ENCODE data around the gene COLEC12. TPM values are rescaled to one million over a fixed set of nuclear protein-coding genes. Genes with fewer than 3 reads are reported as not detected.

COLEC12 gene
- polyA plus RNA-seq, 3 donors = 0.21 to 0.47 (median 0.35) TPM

DNA sequence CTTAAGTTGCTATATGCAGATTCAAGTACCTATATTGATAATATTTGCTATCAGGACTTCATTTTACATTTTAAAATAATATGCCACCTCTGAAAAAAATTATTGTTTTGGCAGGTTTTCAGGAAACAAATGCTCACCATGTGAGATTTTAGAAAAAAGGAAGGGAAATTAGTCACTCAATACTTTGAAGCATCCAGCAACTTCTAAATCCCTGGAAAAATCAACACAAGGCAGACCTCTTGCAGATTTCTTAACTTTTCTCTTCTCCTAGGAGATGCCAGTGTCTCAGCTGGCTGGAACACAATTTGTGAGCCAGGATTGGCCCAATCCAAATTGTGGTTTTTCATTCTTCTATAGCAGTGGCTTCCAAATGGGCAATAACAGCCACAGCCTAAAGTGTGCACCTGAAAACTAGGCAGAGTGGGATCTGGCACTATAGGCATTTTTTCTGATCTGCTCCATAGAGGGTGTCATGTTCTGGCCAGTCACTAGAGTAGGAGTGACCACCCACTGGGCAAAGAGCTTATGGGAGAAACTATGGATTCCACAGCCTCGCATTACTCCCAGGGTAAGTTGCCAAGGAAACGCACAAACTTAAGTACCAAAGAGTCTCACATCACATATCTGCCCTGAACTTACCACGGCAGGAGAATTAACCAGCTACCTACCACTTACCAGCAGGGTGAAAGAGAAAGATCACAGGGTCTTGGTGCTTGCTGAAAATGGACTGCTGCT lies 204.6 kb downstream of the COLEC12 start:
- DNase-seq = no peak
- Histone ChIP-seq H3K4me2 (replicated peaks; ENCODE audit: extremely low read depth, low read length, poor library complexity, severe bottlenecking) (no peak overlapping the region), H3K27ac (ENCODE audit: low read depth in 1 of 2, low read length in 2 of 2) (no peak overlapping the region), H3K4me1 (ENCODE audit: control insufficient read depth in 1 of 2, insufficient read depth in 2 of 2, low read length in 2 of 2) (no peaks in the 10 kb centered on the region), H3K4me3 (replicated peaks in 1 of 3; ENCODE audit: low read depth in 2 of 3, low read length in 3 of 3) (no peak overlapping the region), H3K36me3 (replicated peaks in 1 of 2; ENCODE audit: control insufficient read depth in 1 of 2, insufficient read depth in 2 of 2, low read length in 2 of 2) (no peaks in the 10 kb centered on the region), H3K9me3 (replicated peaks in 1 of 2; ENCODE audit: control insufficient read depth in 1 of 2, insufficient read depth in 1 of 2, low read length in 2 of 2) (no peaks in the 10 kb centered on the region), H3K27me3 (ENCODE audit: control insufficient read depth in 2 of 2, insufficient read depth in 2 of 2, low read length in 2 of 2) (no peaks in the 10 kb centered on the region), H2AFZ (ENCODE audit: insufficient read depth, low read depth, low read length, poor library complexity, severe bottlenecking) (no peak overlapping the region), H3K9ac (ENCODE audit: insufficient read depth, low read length, poor library complexity, severe bottlenecking) (no peak overlapping the region), H4K20me1 (ENCODE audit: insufficient read depth, low read length) (no peaks in the 10 kb centered on the region), H3K79me2 (ENCODE audit: insufficient read depth, low read length) (no peaks in the 10 kb centered on the region)
- intact Hi-C loops (cut with micrococcal nuclease) = no loop called here
- Mint-ChIP-seq H3K9me3 (peaks cover 0 to 4% (median 0%) of the 10 kb centered on the region in 7 donors), H3K27me3 (ENCODE audit: low read depth in 3 of 3) (peaks cover 0 to 1% (median 0%) of the 10 kb centered on the region in 3 donors), H3K27ac (peak overlapping the region in 1 of 7 donors; percentile 38), H3K4me1 (peaks cover 5% of the 10 kb centered on the region), H3K4me3 (no peak overlapping the region), H3K36me3 (no peaks in the 10 kb centered on the region)
- 86% methylated on average over 1 of the region's 3 CpGs for WGBS (ENCODE audit: insufficient coverage)
- TF ChIP-seq, protein P1, sequence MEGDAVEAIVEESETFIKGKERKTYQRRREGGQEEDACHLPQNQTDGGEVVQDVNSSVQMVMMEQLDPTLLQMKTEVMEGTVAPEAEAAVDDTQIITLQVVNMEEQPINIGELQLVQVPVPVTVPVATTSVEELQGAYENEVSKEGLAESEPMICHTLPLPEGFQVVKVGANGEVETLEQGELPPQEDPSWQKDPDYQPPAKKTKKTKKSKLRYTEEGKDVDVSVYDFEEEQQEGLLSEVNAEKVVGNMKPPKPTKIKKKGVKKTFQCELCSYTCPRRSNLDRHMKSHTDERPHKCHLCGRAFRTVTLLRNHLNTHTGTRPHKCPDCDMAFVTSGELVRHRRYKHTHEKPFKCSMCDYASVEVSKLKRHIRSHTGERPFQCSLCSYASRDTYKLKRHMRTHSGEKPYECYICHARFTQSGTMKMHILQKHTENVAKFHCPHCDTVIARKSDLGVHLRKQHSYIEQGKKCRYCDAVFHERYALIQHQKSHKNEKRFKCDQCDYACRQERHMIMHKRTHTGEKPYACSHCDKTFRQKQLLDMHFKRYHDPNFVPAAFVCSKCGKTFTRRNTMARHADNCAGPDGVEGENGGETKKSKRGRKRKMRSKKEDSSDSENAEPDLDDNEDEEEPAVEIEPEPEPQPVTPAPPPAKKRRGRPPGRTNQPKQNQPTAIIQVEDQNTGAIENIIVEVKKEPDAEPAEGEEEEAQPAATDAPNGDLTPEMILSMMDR (IDR thresholded peaks at IDR 0.05) = no peak

DNA sequence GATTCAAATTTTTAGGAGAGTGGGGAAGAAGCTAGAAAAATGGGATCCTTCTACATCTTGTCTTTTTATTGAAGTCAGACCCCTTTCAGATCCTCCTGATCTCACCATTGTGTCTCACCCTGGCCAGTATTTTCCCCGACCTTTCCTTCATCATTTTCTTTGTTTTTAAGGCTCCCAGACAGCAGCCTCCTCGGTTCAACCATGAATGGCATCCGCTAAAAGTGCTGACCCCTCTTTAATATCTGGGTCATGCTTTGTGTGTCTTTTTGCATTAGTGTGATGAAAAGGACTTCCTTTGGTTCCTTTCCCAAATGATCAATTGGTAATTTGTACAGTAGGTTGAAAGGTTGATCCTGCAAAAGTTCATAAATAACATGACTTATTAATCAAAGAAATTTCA lies 205.9 kb downstream of the COLEC12 start:
- Histone ChIP-seq H3K4me3 (replicated peaks in 1 of 3; ENCODE audit: low read depth in 2 of 3, low read length in 3 of 3) (no peak overlapping the region), H3K36me3 (replicated peaks in 1 of 2; ENCODE audit: control insufficient read depth in 1 of 2, insufficient read depth in 2 of 2, low read length in 2 of 2) (no peaks in the 10 kb centered on the region), H3K27ac (ENCODE audit: low read depth in 1 of 2, low read length in 2 of 2) (no peak overlapping the region), H3K9me3 (replicated peaks in 1 of 2; ENCODE audit: control insufficient read depth in 1 of 2, insufficient read depth in 1 of 2, low read length in 2 of 2) (no peaks in the 10 kb centered on the region), H3K9ac (ENCODE audit: insufficient read depth, low read length, poor library complexity, severe bottlenecking) (no peak overlapping the region), H2AFZ (ENCODE audit: insufficient read depth, low read depth, low read length, poor library complexity, severe bottlenecking) (no peak overlapping the region), H3K27me3 (ENCODE audit: control insufficient read depth in 2 of 2, insufficient read depth in 2 of 2, low read length in 2 of 2) (no peaks in the 10 kb centered on the region), H4K20me1 (ENCODE audit: insufficient read depth, low read length) (no peaks in the 10 kb centered on the region), H3K4me2 (replicated peaks; ENCODE audit: extremely low read depth, low read length, poor library complexity, severe bottlenecking) (no peak overlapping the region), H3K4me1 (ENCODE audit: control insufficient read depth in 1 of 2, insufficient read depth in 2 of 2, low read length in 2 of 2) (no peaks in the 10 kb centered on the region), H3K79me2 (ENCODE audit: insufficient read depth, low read length) (no peaks in the 10 kb centered on the region)
- peaks cover 5% of the 10 kb centered on the region for H3K4me1 Mint-ChIP-seq
- intact Hi-C loops (cut with micrococcal nuclease) = no loop called here
- H3K36me3 Mint-ChIP-seq = no peaks in the 10 kb centered on the region
- H3K27me3 Mint-ChIP-seq (ENCODE audit: low read depth in 3 of 3) = peaks cover 0 to 2% (median 1%) of the 10 kb centered on the region in 3 donors
- TF ChIP-seq, protein P1 (IDR thresholded peaks at IDR 0.05) = no peak
- H3K27ac Mint-ChIP-seq = no peak overlapping the region
- H3K4me3 Mint-ChIP-seq = no peak overlapping the region
- WGBS (ENCODE audit: insufficient coverage) = no CpG with 5 or more reads among the region's 3 CpGs
- no peak for DNase-seq
- peaks cover 0 to 6% (median 3%) of the 10 kb centered on the region in 7 donors for H3K9me3 Mint-ChIP-seq

Data from CD14-positive monocyte (primary cell).